ENCODE data around the gene NME9. TPM values are rescaled to one million over a fixed set of nuclear protein-coding genes. Genes with fewer than 3 reads are reported as not detected.

The NME9 gene
- total RNA-seq, 2 experiments from 2014 or later: 0.80 TPM; not detected in 1

GRCh38 chr3:138347960-138348753 is 18.5 kb upstream of the NME9 start, which contains the start of gene MRAS:
Gene MRAS (plus strand): TSS chr3:138348579. CDS start chr3:138372884, 24,305 bp downstream.
- no peak within 1 kb of the TSS for H3K27ac ChIP-seq (ENCODE audit: low read depth in 1 of 2, low read length in 2 of 2)
- peak within 1 kb of the TSS; percentile 58 for H3K4me3 ChIP-seq (ENCODE audit: low read length)
- Mint-ChIP-seq H3K27ac (peak within 1 kb of the TSS; percentile 5), H3K36me3 (ENCODE audit: low read depth) (no peaks in the 10 kb centered on the region), H3K9me3 (no peaks in the 10 kb centered on the region), H3K27me3 (peaks cover 51% of the 10 kb centered on the region), H3K4me1 (ENCODE audit: low read depth) (peaks cover 9% of the 10 kb centered on the region), H3K4me3 (peak within 1 kb of the TSS; percentile 89)
- intact Hi-C loops (cut with DNase I, micrococcal nuclease): loop anchor here in 1 of 2 experiments (5.0 kb wide), 1 partner anchor 166 kb away; no protein-coding TSS in a partner anchor
- H3K36me3 ChIP-seq (ENCODE audit: insufficient read depth, low read length): no peaks in the 10 kb centered on the region
- TF ChIP-seq CTCF (IDR thresholded peaks at IDR 0.05): peak; percentile 15
- DNase-seq: peak in 7 of 14 experiments; percentile 2 to 56 (median 27)
- H3K9me3 ChIP-seq (ENCODE audit: control insufficient read depth in 1 of 2, insufficient read depth in 1 of 2, low read length in 2 of 2): no peaks in the 10 kb centered on the region
- peaks cover 25 to 26% of the 10 kb centered on the region in 2 experiments for H3K27me3 ChIP-seq (ENCODE audit: control insufficient read depth in 1 of 2, insufficient read depth in 2 of 2, low read length in 2 of 2)
- peak; percentile 66 for ATAC-seq (ENCODE audit: poor library complexity)
- POLR2A ChIA-PET: no interaction called here
- peaks cover 9% of the 10 kb centered on the region for H3K4me1 ChIP-seq (ENCODE audit: insufficient read depth, low read length)
- CTCF ChIA-PET: no interaction called here

- intact Hi-C loops (cut with DNase I, micrococcal nuclease): loop anchor here in 1 of 2 experiments (5.0 kb wide), 1 partner anchor 162 kb away; no protein-coding TSS in a partner anchor
Observed at GRCh38 chr3:138344754-138345153, 15.1 kb upstream of the NME9 start.

GRCh38 chr3:138340511-138340910 is 10.9 kb upstream of the NME9 start:
- DNase-seq: no peak
- CTCF ChIA-PET: no interaction called here
- H3K4me1 Mint-ChIP-seq (ENCODE audit: low read depth): no peaks in the 10 kb centered on the region
- Histone ChIP-seq H3K4me1 (ENCODE audit: insufficient read depth, low read length) (no peaks in the 10 kb centered on the region), H3K36me3 (ENCODE audit: insufficient read depth, low read length) (no peaks in the 10 kb centered on the region), H3K27me3 (ENCODE audit: control insufficient read depth in 1 of 2, insufficient read depth in 2 of 2, low read length in 2 of 2) (peaks cover 0 to 1% of the 10 kb centered on the region in 2 experiments), H3K4me3 (ENCODE audit: low read length) (no peak overlapping the region), H3K27ac (ENCODE audit: low read depth in 1 of 2, low read length in 2 of 2) (no peak overlapping the region), H3K9me3 (ENCODE audit: control insufficient read depth in 1 of 2, insufficient read depth in 1 of 2, low read length in 2 of 2) (no peaks in the 10 kb centered on the region)
- no peaks in the 10 kb centered on the region for H3K36me3 Mint-ChIP-seq (ENCODE audit: low read depth)
- intact Hi-C loops (cut with DNase I, micrococcal nuclease): no loop called here
- no peak for ATAC-seq (ENCODE audit: poor library complexity)
- H3K9me3 Mint-ChIP-seq: peaks cover 3% of the 10 kb centered on the region
- POLR2A ChIA-PET: no interaction called here
- no peak overlapping the region for H3K4me3 Mint-ChIP-seq
- no peak overlapping the region for H3K27ac Mint-ChIP-seq
- no peak for TF ChIP-seq CTCF (IDR thresholded peaks at IDR 0.05)
- peaks cover 3% of the 10 kb centered on the region for H3K27me3 Mint-ChIP-seq

More at GRCh38 chr3:138344754-138345153, 15.1 kb upstream of the NME9 start:
- H3K36me3 ChIP-seq (ENCODE audit: insufficient read depth, low read length): no peaks in the 10 kb centered on the region
- no peak for TF ChIP-seq CTCF (IDR thresholded peaks at IDR 0.05)
- H3K27me3 Mint-ChIP-seq: peaks cover 36% of the 10 kb centered on the region
- no peak overlapping the region for H3K4me3 Mint-ChIP-seq
- ChIA-PET CTCF (no interaction called here), POLR2A (no interaction called here)
- peaks cover 3% of the 10 kb centered on the region for H3K9me3 Mint-ChIP-seq
- peaks cover 20 to 24% of the 10 kb centered on the region in 2 experiments for H3K27me3 ChIP-seq (ENCODE audit: control insufficient read depth in 1 of 2, insufficient read depth in 2 of 2, low read length in 2 of 2)
- no peak for DNase-seq
- peaks cover 9% of the 10 kb centered on the region for H3K4me1 Mint-ChIP-seq (ENCODE audit: low read depth)
- ATAC-seq (ENCODE audit: poor library complexity): no peak
- H3K27ac Mint-ChIP-seq: no peak overlapping the region
- H3K4me1 ChIP-seq (ENCODE audit: insufficient read depth, low read length): peaks cover 9% of the 10 kb centered on the region
- H3K4me3 ChIP-seq (ENCODE audit: low read length): no peak overlapping the region
- no peaks in the 10 kb centered on the region for H3K9me3 ChIP-seq (ENCODE audit: control insufficient read depth in 1 of 2, insufficient read depth in 1 of 2, low read length in 2 of 2)
- H3K27ac ChIP-seq (ENCODE audit: low read depth in 1 of 2, low read length in 2 of 2): no peak overlapping the region
- H3K36me3 Mint-ChIP-seq (ENCODE audit: low read depth): no peaks in the 10 kb centered on the region

Measured in CD4-positive, alpha-beta T cell (primary cell).